GM18907 (cell line): ENCODE results near the gene CDS1.
"Not testable (repeated sequence)": the region's sequence is repeated elsewhere in the genome, so short reads cannot be mapped to it uniquely, and the experiment has no call there.

Source experiments
- ATAC-seq: cut with Tn5 transposase; IDR thresholded peaks from one replicate; pipeline ENCODE4 v1.9.1; 2021; ENCODE audit warnings: mild to moderate bottlenecking, moderate library complexity; ENCODE audit not compliant: unreplicated experiment

The CDS1 gene

GRCh38 chr4:84582988-84583875, at the start of gene CDS1:
TSS of gene CDS1 (plus strand) at chr4:84583127. CDS start at chr4:84583402, 275 bp downstream.
- ATAC-seq, result peak; percentile 59

GRCh38 chr4:84535901-84536300, 47.0 kb upstream of the CDS1 start:
- no peak for ATAC-seq

GRCh38 chr4:84545093-84545492, 37.8 kb upstream of the CDS1 start:
- no peak for ATAC-seq

GRCh38 chr4:84547211-84547610, 35.7 kb upstream of the CDS1 start:
- ATAC-seq, result no peak

- not testable (repeated sequence) for ATAC-seq
Observed at GRCh38 chr4:84549191-84549590, 33.7 kb upstream of the CDS1 start.

GRCh38 chr4:84562156-84562555, 20.8 kb upstream of the CDS1 start:
- no peak for ATAC-seq

GRCh38 chr4:84563002-84563401, 19.9 kb upstream of the CDS1 start:
- ATAC-seq, result no peak

GRCh38 chr4:84565951-84566350, 17.0 kb upstream of the CDS1 start:
- no peak for ATAC-seq

- no peak for ATAC-seq
Observed at GRCh38 chr4:84568496-84568895, 14.4 kb upstream of the CDS1 start.

- no peak for ATAC-seq
Observed at GRCh38 chr4:84569009-84569408, 13.9 kb upstream of the CDS1 start.

- no peak for ATAC-seq
Observed at GRCh38 chr4:84573385-84574068, 9.4 kb upstream of the CDS1 start.

GRCh38 chr4:84574069-84574720, 8.7 kb upstream of the CDS1 start:
- no peak for ATAC-seq

- no peak for ATAC-seq
Observed at GRCh38 chr4:84578540-84579402, 4.2 kb upstream of the CDS1 start.

GRCh38 chr4:84579403-84579776, 3.5 kb upstream of the CDS1 start:
- no peak for ATAC-seq

GRCh38 chr4:84582302-84582987, 482 bp upstream of the CDS1 start:
- peak; percentile 83 for ATAC-seq

- no peak for ATAC-seq
Observed at GRCh38 chr4:84583876-84584380, 1.0 kb downstream of the CDS1 start.

GRCh38 chr4:84585251-84585650, 2.3 kb downstream of the CDS1 start:
- no peak for ATAC-seq

GRCh38 chr4:84594724-84595123, 11.8 kb downstream of the CDS1 start:
- no peak for ATAC-seq

GRCh38 chr4:84596826-84597225, 13.9 kb downstream of the CDS1 start:
- no peak for ATAC-seq

GRCh38 chr4:84597450-84597849, 14.5 kb downstream of the CDS1 start:
- ATAC-seq, result no peak
